ENCODE measurements around the gene OBI1.

DNA sequence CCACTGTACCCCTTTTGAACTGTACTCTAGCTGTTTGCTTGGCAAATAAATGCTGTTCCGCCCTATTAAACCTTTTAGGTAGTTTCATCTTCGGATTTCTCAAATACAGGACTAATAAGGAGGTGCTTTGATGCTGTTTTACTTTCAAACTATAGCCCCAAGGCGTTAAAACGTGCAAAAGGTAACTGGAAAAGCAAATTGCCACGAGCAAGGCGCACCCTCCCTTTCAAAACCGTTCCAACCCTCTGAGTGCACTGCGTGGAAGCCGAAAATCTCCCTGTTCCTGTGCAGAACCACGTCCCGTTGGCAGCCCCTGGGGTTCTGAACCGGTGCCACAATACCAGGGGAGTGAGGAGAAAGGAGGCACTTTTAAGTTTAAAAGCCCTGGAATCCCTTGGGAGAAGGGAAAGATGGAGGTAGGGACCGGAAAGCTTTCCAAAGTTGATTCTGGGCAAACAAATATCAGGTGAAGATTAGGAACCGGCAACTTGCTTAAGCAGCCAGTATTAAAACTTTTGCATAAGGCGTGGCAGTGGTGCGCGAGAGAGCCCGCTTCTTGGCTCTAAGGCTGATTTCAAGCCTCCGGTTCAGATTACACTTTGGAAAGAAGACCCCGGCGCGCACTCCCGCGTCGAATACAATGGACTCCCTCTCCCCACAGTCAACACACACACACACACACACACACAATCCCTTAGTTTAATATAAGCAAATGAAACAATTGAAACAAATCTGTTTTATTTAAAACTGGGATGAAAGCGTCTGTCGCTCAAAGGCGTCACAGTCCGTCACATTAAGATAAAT lies 65.1 kb downstream of the OBI1 start:
- no peak for TF ChIP-seq ZBTB21 (tag by site-specific recombination; IDR thresholded peaks at IDR 0.05)
- TF ChIP-seq, protein P1, sequence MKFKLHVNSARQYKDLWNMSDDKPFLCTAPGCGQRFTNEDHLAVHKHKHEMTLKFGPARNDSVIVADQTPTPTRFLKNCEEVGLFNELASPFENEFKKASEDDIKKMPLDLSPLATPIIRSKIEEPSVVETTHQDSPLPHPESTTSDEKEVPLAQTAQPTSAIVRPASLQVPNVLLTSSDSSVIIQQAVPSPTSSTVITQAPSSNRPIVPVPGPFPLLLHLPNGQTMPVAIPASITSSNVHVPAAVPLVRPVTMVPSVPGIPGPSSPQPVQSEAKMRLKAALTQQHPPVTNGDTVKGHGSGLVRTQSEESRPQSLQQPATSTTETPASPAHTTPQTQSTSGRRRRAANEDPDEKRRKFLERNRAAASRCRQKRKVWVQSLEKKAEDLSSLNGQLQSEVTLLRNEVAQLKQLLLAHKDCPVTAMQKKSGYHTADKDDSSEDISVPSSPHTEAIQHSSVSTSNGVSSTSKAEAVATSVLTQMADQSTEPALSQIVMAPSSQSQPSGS (tag by site-specific recombination; IDR thresholded peaks at IDR 0.05; ENCODE audit: low read depth), result no peak
- no peak for TF ChIP-seq ZNF510 (tag by site-specific recombination; IDR thresholded peaks at IDR 0.05; ENCODE audit: insufficient replicate concordance)
- TF ChIP-seq HOXA7 (CRISPR knock-in tag; IDR thresholded peaks at IDR 0.05; ENCODE audit: borderline replicate concordance), result no peak
- no peak for TF ChIP-seq CTCF (tag by site-specific recombination; IDR thresholded peaks at IDR 0.05)
- peak; percentile 49; the same call in 1 of the 2 replicates for TF ChIP-seq ZBTB48 (tag by site-specific recombination; IDR thresholded peaks at IDR 0.05)
- TF ChIP-seq ZNF24 (tag by site-specific recombination; IDR thresholded peaks at IDR 0.05), result no peak
- TF ChIP-seq ZNF37A (tag by site-specific recombination; IDR thresholded peaks at IDR 0.05), result no peak
- TF ChIP-seq ZNF248 (tag by site-specific recombination; IDR thresholded peaks at IDR 0.05), result no peak
- no peak for TF ChIP-seq GFI1B (tag by site-specific recombination; IDR thresholded peaks at IDR 0.05)
- TF ChIP-seq ZBTB44 (tag by site-specific recombination; IDR thresholded peaks at IDR 0.05), result no peak
- no peak for TF ChIP-seq ZBTB1 (tag by site-specific recombination; IDR thresholded peaks at IDR 0.05)
